Uterus (tissue), 2 donors: ENCODE results near the gene RTN1.

Source experiments
- CTCF ChIP-seq, 4 experiments: fragments of 200-600 bp in 2 of 4; fragments of 450-650 bp in 2 of 4; sonication (generic) in 2 of 4; IDR thresholded peaks; one replicate each; pipeline ENCODE4 v1.5.1; 2016 to 2019; ENCODE audit warnings: antibody characterized with exemption in 4 of 4, mild to moderate bottlenecking in 2 of 4, moderate library complexity in 1 of 4
- POLR2A ChIP-seq, 2 donors: fragments of 450-650 bp; IDR thresholded peaks; one replicate each; pipeline ENCODE4 v1.6.1; 2016; ENCODE audit warnings: antibody characterized with exemption in 2 of 2, mild to moderate bottlenecking in 1 of 2, moderate library complexity in 1 of 2

GRCh38 chr14:59564366-59564765 lies 306.2 kb downstream of the RTN1 start:
- TF ChIP-seq CTCF (IDR thresholded peaks at IDR 0.05) (no peak), POLR2A (IDR thresholded peaks at IDR 0.05) (no peak)
